Suppressor macrophage treated with lipopolysaccharide for 1 hour (primary cell): Measurements from ENCODE around the gene KCND3.

ENCODE experiments used
- DNase-seq, 3 donors: peaks; one replicate each; pipeline ENCODE4 v3.0.0-alpha.2; 2020 to 2022

Gene KCND3

GRCh38 chr1:111988377-111988742 is 1.1 kb downstream of the KCND3 start:
- no peak for DNase-seq

GRCh38 chr1:111987502-111987901 is 2.0 kb downstream of the KCND3 start:
- no peak for DNase-seq

DNA sequence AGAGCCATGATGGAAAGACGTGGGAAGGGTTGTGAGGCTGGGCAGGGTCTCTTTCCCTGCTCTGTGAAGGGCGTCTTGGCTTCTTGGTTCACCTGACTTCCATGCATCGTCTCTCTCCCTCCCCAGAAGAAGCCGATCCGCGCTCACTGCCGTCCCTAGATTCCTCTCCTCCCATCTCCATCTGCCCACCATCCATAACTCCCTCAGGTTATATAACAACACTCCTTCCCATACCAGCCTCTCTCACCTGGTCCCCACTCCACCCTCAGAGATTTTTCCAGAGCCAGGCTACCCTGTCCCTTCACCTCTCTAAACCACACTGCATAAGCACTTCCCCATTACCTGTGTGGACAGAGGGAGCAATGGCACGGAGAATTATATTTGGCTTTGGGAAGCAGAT is 6.0 kb downstream of the KCND3 start:
- no peak for DNase-seq

GRCh38 chr1:111982428-111982827 is 7.0 kb downstream of the KCND3 start:
- no peak for DNase-seq

DNA sequence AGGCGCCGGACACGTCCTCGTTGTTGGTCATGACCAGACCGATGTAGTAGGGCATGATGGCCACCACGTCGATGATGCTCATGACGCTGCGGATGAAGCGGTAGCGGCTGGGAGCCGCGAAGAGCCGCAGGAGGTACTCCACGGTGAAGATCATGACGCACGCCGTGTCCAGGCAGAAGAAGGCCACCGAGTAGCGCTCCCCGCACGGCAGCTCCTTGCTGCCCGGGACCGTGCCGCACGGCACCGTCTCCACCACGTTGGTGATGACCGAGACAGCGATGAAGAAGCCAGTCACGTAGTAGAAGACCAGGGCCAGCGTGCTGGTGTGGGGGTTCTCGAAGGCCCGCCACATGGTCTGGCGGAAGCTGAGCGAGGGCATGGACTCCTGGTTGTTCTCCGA is 7.6 kb downstream of the KCND3 start:
- no peak for DNase-seq

GRCh38 chr1:111981090-111981489 is 8.4 kb downstream of the KCND3 start:
- peak in 2 of 3 donors; percentile 13 to 33 for DNase-seq

GRCh38 chr1:111980686-111981085 is 8.8 kb downstream of the KCND3 start:
- no peak for DNase-seq

- DNase-seq, result no peak
Measured at GRCh38 chr1:111978695-111979094, 10.8 kb downstream of the KCND3 start.

GRCh38 chr1:111977378-111977777 is 12.1 kb downstream of the KCND3 start:
- DNase-seq, result no peak

DNA sequence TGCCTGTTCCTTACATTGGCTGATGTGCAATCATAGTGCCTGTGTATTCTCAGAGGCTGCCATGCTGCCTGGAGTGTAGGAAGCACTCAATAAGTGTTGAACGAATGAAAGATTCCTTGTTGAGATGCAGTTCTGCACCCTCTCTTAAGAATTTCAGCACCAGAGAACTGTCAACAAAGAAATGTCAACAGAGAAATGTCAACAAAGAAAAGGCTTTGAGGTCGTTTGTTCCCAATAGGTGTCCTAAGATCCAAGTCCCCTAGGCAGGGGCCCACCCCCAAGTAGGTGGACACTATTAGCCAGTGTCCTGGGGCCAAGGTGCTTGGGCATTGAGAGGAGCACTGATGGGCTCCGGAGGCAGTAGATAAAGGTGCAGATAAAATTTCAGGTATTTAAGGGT is 12.6 kb downstream of the KCND3 start:
- DNase-seq, result no peak

- DNase-seq, result no peak
Measured at GRCh38 chr1:111976332-111976731, 13.1 kb downstream of the KCND3 start.

DNA sequence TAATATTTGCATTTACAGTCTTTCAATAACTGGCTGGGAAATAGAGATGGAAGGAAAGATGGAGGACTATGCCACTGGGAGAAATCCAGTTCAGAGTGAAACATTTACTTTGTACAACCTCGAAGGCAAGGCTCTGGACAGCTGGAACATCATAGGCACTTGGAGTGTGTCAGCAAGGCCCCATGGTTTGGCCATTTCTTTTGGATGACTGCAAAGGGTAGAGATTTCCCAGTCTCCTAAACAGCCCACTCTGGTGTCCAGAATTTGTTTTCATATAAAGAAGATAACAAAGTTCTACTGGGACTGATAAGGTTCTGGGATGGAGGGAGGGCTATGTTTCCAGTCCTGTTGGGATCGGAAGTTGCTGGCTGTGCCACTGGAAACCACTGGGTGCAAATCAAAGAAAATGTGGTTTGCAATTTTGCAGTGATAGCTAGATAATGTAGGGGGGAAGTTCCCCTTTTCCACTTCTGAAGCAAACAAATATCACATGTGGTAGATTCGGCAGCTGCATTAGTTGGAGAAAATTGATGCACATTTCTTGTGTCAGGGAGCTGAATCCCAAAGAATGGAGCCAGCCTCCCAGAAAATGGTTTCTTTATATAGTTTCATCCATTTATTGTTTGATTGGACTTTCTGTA is 16.2 kb downstream of the KCND3 start:
- no peak for DNase-seq

DNA sequence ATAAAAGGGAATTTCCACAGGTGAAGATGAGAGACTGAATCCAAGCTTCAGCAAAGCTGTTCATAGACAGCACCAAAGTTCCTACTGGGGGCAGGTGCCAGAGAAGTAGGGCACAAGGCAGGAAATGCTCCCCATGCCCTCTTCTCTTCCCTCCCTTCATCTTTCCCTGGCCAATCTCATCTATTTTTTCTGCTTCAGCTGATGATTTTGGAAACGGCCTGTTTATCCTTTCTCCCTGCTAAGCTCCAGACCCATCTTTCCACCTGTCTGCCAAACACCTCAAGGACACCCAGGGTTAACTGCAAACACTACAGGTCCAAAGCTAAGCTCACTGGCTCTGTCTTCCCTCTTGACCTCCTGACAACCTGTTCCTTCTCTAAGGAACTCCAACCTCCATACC is 18.1 kb downstream of the KCND3 start:
- DNase-seq, result no peak

DNA sequence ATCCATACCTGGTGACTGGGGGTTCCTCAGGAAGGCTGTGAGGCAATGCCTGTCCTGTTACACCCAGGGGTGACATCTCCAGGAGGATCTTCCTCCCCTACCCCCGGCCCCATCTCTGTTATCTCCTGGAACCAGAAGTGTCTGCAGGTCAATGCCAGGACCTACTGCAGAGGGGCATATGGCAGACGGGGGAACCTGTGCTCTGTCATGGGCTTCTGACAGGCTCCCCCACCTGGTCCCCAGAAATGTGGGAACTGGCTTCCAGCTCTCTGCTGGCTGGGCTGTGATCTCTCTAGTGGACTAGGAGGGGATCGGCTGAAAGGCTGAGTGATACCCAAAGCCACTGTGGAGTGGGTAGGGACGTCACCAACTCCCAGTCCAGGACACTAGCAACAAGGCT is 21.0 kb downstream of the KCND3 start:
- DNase-seq, result no peak

DNA sequence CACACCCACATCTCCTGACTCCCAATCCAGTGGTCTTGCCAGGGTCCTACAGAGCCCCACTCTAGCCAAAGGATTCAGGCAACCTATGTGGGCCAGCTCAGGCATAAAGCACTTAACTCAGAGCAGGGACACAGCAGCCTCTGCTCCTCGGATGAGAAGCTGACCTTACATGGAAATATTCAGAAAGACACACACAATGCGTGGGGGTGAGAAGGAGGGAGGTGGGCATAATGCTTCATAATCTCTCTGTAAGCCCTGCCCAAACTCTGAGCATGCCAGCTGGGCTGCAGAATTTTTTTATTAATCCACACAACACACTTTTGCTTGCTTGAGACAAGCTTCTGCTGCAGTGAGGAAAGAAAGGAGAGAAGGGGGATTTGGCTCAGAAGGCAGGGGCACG is 21.6 kb downstream of the KCND3 start:
- DNase-seq, result no peak

DNA sequence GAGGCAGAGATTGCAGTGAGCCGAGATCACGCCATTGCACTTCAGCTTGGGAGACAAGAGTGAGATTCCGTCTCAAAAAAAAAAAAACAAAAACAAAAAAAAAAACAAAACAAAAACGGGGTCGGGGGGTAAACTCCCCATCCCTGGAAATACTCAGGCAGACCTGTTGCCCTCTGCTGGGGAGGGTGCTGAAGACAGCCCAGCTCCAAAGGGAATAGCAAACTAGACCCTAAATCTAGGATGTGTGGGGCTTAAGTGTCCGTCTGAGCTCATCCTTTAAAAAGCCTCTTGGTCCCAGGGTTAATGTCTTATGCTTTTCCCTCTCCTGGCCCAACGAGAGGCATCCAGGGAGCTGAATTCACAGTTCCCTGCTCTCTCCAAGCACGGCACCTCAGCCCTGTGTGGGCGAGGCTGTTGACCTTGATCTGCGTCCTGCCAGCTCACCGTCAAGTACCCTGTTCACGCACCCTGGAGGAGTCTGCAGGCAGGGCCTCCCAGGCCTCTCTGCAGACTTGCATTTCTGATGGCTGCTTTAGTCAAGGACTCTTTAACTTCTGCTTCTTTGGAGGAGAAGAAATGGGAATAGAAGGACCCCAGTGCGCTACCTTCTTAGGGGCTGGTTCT is 22.3 kb downstream of the KCND3 start:
- DNase-seq, result no peak

DNA sequence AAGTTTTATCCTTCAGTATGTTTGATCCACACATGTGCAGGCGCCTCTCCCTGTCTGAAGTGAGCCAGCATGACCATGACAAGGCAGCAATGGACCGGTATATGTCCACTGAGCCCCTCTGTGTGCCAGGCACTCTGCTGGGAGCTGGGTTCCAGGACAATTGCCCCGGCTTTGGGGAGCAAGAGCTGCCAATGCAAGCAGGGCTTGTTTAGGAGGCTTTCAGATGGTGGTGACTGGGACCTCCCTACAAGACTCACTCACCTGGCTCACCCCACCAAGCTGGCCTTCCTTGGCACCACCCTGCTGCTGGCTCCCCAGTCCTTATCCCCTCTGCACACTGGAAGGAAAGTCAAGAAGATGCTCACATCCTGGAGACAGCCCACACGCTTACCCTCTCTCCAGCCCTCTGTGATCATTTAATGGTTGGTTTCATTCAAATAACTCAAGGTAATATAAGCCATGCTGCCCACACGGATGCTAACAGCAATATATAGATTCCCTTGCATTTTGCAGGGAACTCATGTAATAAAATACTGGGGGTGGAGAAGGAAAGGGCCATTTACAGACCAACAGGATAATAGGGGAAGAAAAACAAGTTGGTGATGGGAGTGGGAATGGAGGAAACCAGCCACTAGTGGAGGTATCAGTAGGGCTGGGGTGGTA is 23.6 kb downstream of the KCND3 start:
- no peak for DNase-seq

- DNase-seq, result no peak
Measured at GRCh38 chr1:111963985-111964738, 25.3 kb downstream of the KCND3 start.

DNA sequence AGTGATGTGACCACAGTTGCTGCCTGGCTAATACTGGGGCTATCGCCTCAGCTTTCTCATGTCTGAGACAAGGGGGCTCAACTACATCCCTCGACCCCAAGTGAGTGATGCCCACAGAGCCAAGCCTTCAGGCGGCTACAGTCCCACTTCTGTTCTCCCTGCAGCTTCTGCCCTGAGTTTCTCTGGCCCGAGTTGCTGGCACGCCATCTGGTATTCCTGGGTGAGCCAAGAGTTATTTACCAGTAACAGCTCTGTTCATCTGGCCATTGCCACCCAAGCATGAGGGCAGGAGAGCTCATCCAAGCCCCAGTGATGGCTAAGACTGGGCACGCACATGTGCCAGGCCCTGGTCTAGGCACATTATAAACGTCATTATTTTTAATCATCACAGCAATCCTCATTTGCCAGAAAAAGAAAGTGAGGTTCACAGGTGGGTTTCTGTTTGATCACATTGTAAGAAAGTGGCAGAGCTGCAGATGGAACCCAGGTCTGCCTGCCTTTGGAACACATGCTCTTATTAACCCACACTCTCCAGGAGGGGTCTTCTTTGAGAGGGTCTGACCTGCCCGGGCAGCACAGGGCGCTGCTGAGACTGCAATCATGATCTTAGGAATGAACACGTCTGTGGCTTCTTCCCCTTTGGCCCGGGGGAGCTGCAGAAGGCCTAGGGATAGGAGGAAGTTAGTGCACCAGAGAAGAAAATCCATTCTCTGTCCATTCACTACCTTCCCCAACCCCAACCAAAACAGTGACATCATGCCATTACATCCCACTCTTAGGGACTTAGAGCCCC is 27.5 kb downstream of the KCND3 start:
- DNase-seq, result peak in 1 of 3 donors; percentile 4

GRCh38 chr1:111961016-111961415 is 28.5 kb downstream of the KCND3 start:
- no peak for DNase-seq

DNA sequence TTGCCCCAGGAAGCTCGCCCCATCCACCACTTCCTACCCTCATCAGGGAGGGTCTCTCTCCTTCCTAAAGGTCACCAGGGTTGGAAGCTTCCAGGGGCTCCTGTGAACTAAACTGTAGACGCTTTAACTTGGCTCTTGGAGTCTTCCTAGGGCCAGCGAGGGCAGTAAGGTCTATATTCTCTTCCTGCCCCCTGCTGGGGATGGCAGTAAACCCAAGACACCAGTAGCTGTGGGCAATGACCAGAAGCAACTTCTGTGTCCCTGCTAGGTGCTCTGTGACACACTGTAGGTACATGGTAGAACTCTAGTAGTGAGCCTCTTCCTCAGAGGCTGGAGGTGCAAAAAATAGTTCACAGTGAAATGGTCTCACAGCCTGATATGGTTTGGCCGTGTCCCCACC is 30.0 kb downstream of the KCND3 start:
- DNase-seq, result no peak

DNA sequence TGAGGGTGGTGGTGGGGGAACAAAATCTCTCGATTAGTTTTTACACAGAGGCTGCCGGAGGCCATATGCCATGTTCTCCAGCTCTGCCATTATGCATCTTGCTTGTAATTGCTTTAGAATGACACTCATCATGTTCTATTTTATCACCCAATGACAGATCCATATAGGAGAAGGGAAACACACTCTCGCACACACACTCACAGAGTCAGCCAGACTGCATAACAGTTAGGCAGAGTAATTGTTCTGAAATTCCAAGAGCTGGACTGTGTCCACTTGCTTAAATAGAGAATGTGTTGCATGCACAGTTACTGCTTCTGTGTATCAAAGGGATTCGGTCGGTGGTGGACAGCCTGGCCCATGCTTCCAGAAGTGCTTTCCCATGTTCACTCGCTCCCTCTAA is 30.6 kb downstream of the KCND3 start:
- DNase-seq, result no peak

GRCh38 chr1:111958075-111958474 is 31.4 kb downstream of the KCND3 start:
- no peak for DNase-seq
